ENCODE measurements around the gene SF3B3.
"Not testable (repeated sequence)": the region's sequence is repeated elsewhere in the genome, so short reads cannot be mapped to it uniquely, and the experiment has no call there.

SF3B3 gene

DNA sequence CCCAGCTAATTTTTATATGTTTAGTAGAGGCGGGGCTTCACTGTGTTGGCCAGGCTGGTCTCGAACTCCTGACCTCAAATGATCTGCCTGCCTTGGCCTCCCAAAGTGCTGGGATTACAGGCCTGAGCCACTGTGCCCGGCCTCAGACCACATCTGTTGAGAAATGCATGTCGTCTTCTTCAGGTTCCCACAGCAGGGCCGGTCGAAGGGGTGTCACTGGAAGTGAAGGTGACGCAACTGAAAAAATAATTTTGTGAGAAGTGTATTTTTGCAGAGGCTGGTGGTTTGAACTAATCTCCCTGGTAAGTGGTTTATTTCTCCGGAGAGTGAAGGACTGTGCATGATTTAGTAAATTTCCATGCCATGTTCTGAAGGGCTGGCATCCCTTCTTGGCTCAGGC lies 89.3 kb downstream of the SF3B3 start:
- in situ Hi-C loops (cut with MboI; ENCODE audit: low pct_unique_long_range_greater_than_20kb, low sequenced_read_pairs, unreplicated experiment): no loop called here
- TF ChIP-seq, protein P1, sequence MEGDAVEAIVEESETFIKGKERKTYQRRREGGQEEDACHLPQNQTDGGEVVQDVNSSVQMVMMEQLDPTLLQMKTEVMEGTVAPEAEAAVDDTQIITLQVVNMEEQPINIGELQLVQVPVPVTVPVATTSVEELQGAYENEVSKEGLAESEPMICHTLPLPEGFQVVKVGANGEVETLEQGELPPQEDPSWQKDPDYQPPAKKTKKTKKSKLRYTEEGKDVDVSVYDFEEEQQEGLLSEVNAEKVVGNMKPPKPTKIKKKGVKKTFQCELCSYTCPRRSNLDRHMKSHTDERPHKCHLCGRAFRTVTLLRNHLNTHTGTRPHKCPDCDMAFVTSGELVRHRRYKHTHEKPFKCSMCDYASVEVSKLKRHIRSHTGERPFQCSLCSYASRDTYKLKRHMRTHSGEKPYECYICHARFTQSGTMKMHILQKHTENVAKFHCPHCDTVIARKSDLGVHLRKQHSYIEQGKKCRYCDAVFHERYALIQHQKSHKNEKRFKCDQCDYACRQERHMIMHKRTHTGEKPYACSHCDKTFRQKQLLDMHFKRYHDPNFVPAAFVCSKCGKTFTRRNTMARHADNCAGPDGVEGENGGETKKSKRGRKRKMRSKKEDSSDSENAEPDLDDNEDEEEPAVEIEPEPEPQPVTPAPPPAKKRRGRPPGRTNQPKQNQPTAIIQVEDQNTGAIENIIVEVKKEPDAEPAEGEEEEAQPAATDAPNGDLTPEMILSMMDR (IDR thresholded peaks at IDR 0.05; ENCODE audit: extremely low read depth, insufficient read depth, missing control alignments): no peak
- DNase-seq (ENCODE audit: low spot score): no peak

DNA sequence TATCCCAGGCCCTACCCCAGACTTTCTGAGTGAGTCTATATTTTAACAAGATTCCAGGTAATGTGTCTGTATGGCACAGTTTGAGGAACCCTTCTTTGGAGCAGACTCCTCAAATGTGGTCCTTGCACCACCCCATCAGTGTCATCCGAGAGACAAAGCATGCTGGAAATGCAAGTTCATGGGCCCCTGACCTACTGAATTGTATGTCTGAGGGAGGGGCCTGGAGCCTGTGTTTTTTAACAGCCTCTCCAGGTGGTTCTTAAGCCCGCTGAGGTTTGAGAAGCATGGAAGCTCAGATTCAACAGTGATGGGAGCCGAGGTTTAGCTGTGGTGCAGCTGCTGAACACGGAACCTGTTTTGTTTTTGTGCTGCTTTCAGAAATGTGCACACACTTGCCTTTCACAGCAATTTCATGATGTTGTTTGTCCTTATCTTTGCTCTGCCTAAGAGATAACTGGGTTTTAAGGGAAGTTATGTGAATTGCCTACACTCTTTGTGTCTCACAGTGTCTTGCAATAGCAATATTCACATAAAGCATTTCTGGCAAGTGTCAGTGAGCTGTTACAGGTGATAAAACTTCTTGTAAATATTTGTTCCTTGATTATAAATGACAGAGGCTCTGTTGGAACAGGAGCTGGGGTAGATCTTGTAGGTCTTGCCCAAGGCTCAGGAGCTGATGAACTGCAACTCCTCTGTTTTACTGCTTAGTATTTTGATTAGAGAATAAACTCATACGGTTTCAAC lies 90.8 kb downstream of the SF3B3 start:
- in situ Hi-C loops (cut with MboI; ENCODE audit: low pct_unique_long_range_greater_than_20kb, low sequenced_read_pairs, unreplicated experiment): no loop called here
- DNase-seq (ENCODE audit: low spot score): no peak
- TF ChIP-seq, protein P1 (IDR thresholded peaks at IDR 0.05; ENCODE audit: extremely low read depth, insufficient read depth, missing control alignments): no peak

DNA sequence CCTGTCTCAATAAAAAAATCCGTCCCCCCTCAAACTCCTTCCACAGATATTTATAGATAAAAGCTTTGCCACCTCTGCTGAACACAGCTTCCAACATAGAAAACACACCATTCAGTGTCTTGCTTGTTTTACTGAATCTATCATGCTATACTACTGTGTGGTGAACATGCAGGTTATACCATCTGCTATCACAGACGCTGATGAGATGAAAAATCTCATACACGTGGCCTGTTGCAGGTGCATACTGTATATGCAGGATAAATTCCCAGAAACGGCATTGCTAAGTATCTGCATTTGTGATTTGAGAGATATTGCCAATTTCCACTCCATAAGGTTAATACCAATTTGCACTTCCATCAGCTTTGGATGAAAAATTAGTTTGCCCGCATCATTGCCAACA lies 92.3 kb downstream of the SF3B3 start:
- in situ Hi-C loops (cut with MboI; ENCODE audit: low pct_unique_long_range_greater_than_20kb, low sequenced_read_pairs, unreplicated experiment): no loop called here
- TF ChIP-seq, protein P1 (IDR thresholded peaks at IDR 0.05; ENCODE audit: extremely low read depth, insufficient read depth, missing control alignments): no peak
- no peak for DNase-seq (ENCODE audit: low spot score)

DNA sequence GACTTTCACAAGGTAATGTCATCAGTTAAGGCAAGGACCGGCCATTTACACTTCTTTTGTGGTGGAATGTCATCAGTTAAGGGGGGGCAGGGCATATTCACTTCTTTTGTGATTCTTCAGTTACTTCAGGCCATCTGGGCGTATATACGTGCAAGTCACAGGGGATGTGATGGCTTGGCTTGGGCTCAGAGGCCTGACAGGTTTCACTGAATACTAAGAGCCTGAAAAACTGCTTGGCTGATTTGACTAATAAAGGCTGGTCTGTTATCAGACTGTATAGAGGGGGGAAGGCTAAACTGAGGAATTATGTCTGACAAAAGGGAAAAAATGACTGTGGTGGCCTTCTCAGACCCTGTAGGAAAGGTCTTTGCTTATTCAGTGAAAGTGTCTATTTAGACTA lies 98.2 kb downstream of the SF3B3 start:
- in situ Hi-C loops (cut with MboI; ENCODE audit: low pct_unique_long_range_greater_than_20kb, low sequenced_read_pairs, unreplicated experiment): not testable (repeated sequence)

More for the DNA sequence above, 98.2 kb downstream of the SF3B3 start:
- DNase-seq (ENCODE audit: low spot score): not testable (repeated sequence)
